T47D (cell line): ENCODE data around the gene JMJD1C.

Experiments used
- DNase-seq, 2 experiments: peaks; one replicate each; pipeline versions ENCODE4 v3.0.0 to v3.0.0-alpha.2; 2011 to 2012; ENCODE audit warnings: low read depth in 1 of 2, low spot score in 1 of 2
- JUND ChIP-seq: IDR thresholded peaks from 2 replicates; pipeline ENCODE4 v1.6.1; 2012; ENCODE audit warnings: low read depth
- in situ Hi-C: cut with HindIII; loops from 2 replicates; pipeline ENCODE4 v1.10.0; 2016; ENCODE audit warnings: low sequenced_read_pairs, low pct_unique_long_range_greater_than_20kb

Gene JMJD1C

GRCh38 chr10:63467841-63468240 is 2.1 kb upstream of the JMJD1C start:
- in situ Hi-C loops, result no loop called here
- no peak for TF ChIP-seq JUND

GRCh38 chr10:63466144-63466935 is 563 bp upstream of the JMJD1C start:
- in situ Hi-C loops, result no loop called here
- no peak for TF ChIP-seq JUND
- peak; percentile 43 to 77 for DNase-seq

More at GRCh38 chr10:63467841-63468240, 2.1 kb upstream of the JMJD1C start:
- no peak for DNase-seq

GRCh38 chr10:63464402-63465292 is 1.1 kb downstream of the JMJD1C start:
- in situ Hi-C loops, result no loop called here
- TF ChIP-seq JUND, result no peak
- peak; percentile 15 to 40 for DNase-seq

- no peak for TF ChIP-seq JUND
- in situ Hi-C loops, result no loop called here
- no peak for DNase-seq
These were observed 3.3 kb downstream of the JMJD1C start for GRCh38 chr10:63462442-63462841.

- no peak for TF ChIP-seq JUND
These were observed 7.6 kb downstream of the JMJD1C start for GRCh38 chr10:63458177-63458576.

GRCh38 chr10:63457594-63457993 is 8.2 kb downstream of the JMJD1C start:
- DNase-seq, result no peak
- in situ Hi-C loops, result no loop called here

More at GRCh38 chr10:63458177-63458576, 7.6 kb downstream of the JMJD1C start:
- DNase-seq, result no peak
- in situ Hi-C loops, result no loop called here

GRCh38 chr10:63456437-63457210 is 9.2 kb downstream of the JMJD1C start:
- no peak for TF ChIP-seq JUND
- in situ Hi-C loops, result no loop called here
- no peak for DNase-seq

More at GRCh38 chr10:63457594-63457993, 8.2 kb downstream of the JMJD1C start:
- TF ChIP-seq JUND, result no peak

GRCh38 chr10:63455507-63455906 is 10.3 kb downstream of the JMJD1C start:
- in situ Hi-C loops, result no loop called here
- no peak for TF ChIP-seq JUND
- DNase-seq, result no peak

- in situ Hi-C loops, result no loop called here
- no peak for TF ChIP-seq JUND
- DNase-seq, result no peak
These were observed 11.1 kb downstream of the JMJD1C start for GRCh38 chr10:63454631-63455030.

GRCh38 chr10:63452524-63452923 is 13.3 kb downstream of the JMJD1C start:
- DNase-seq, result no peak
- in situ Hi-C loops, result no loop called here
- TF ChIP-seq JUND, result no peak

GRCh38 chr10:63446716-63447440 is 18.9 kb downstream of the JMJD1C start:
- no peak for DNase-seq
- in situ Hi-C loops, result no loop called here
- no peak for TF ChIP-seq JUND

GRCh38 chr10:63441404-63441803 is 24.4 kb downstream of the JMJD1C start:
- DNase-seq, result no peak
- in situ Hi-C loops, result no loop called here
- TF ChIP-seq JUND, result no peak
